ENCODE data around the gene SMCO4. TPM values are rescaled to one million over a fixed set of nuclear protein-coding genes. Genes with fewer than 3 reads are reported as not detected.

SMCO4 gene
- total RNA-seq, 1 experiment from 2014 or later = 9.3 TPM

DNA sequence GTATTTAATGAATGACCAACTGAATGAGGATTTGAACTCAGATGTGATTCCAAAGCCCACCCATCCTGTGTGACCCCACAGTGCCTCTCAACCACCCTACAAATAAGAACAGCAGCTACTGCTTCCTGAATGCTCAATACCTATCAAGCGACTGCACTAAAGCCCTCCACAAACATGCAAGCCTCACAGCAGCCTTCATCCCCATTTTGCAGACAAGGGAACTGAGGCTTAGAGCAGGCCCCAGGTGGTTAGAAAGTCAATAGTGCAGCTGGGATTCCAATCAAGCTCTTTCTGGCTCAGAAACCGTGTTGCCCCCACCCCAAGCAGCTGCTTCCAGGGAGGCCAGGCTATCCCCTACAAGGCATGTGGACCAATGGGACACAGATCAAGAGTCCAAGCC, 57.2 kb downstream of the SMCO4 start:
- ChIA-PET CTCF (no interaction called here), POLR2A (ENCODE audit: low non-redundant PET) (interaction anchor here (0.6 kb wide), 1 partner anchor 18 kb away, joined by 6 read pairs; no protein-coding TSS in a partner anchor)
- no peak overlapping the region for H3K4me3 ChIP-seq (ENCODE audit: low read depth, low read length, poor library complexity, severe bottlenecking)
- TF ChIP-seq, protein P1, sequence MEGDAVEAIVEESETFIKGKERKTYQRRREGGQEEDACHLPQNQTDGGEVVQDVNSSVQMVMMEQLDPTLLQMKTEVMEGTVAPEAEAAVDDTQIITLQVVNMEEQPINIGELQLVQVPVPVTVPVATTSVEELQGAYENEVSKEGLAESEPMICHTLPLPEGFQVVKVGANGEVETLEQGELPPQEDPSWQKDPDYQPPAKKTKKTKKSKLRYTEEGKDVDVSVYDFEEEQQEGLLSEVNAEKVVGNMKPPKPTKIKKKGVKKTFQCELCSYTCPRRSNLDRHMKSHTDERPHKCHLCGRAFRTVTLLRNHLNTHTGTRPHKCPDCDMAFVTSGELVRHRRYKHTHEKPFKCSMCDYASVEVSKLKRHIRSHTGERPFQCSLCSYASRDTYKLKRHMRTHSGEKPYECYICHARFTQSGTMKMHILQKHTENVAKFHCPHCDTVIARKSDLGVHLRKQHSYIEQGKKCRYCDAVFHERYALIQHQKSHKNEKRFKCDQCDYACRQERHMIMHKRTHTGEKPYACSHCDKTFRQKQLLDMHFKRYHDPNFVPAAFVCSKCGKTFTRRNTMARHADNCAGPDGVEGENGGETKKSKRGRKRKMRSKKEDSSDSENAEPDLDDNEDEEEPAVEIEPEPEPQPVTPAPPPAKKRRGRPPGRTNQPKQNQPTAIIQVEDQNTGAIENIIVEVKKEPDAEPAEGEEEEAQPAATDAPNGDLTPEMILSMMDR (conservative IDR thresholded peaks at IDR 0.05; ENCODE audit: low read depth, low read length) = no peak
- TF ChIP-seq EZH2 (IDR thresholded peaks at IDR 0.05; ENCODE audit: borderline replicate concordance, low read depth, low read length, poor library complexity, severe bottlenecking) = no peak
- no peaks in the 10 kb centered on the region for H3K27me3 ChIP-seq (replicated peaks; ENCODE audit: insufficient read depth, low read depth, low read length, poor library complexity)
- BruUV-seq (replicated peaks) = no TSS peak
- no peak for DNase-seq (ENCODE audit: low spot score)
- no peaks in the 10 kb centered on the region for H3K4me1 ChIP-seq (ENCODE audit: insufficient read depth, low read length, poor library complexity, severe bottlenecking)
- no peak overlapping the region for H3K27ac ChIP-seq (ENCODE audit: low read depth, low read length, poor library complexity, severe bottlenecking)
- intact Hi-C loops (cut with micrococcal nuclease; ENCODE audit: unreplicated experiment) = no loop called here
- no peaks in the 10 kb centered on the region for H3K9me3 ChIP-seq (ENCODE audit: low read depth, low read length, poor library complexity, severe bottlenecking)
- no peaks in the 10 kb centered on the region for H3K36me3 ChIP-seq (ENCODE audit: insufficient read depth, low read length, poor library complexity, severe bottlenecking)

GRCh38 chr11:93484716-93485115, 58.5 kb downstream of the SMCO4 start:
- no peak for DNase-seq (ENCODE audit: low spot score)
- TF ChIP-seq EZH2 (IDR thresholded peaks at IDR 0.05; ENCODE audit: borderline replicate concordance, low read depth, low read length, poor library complexity, severe bottlenecking) = no peak
- TF ChIP-seq, protein P1 (conservative IDR thresholded peaks at IDR 0.05; ENCODE audit: low read depth, low read length) = no peak
- ChIA-PET CTCF (no interaction called here), POLR2A (ENCODE audit: low non-redundant PET) (no interaction called here)
- Histone ChIP-seq H3K27me3 (replicated peaks; ENCODE audit: insufficient read depth, low read depth, low read length, poor library complexity) (no peaks in the 10 kb centered on the region), H3K4me1 (ENCODE audit: insufficient read depth, low read length, poor library complexity, severe bottlenecking) (no peaks in the 10 kb centered on the region), H3K9me3 (ENCODE audit: low read depth, low read length, poor library complexity, severe bottlenecking) (no peaks in the 10 kb centered on the region), H3K27ac (ENCODE audit: low read depth, low read length, poor library complexity, severe bottlenecking) (no peak overlapping the region), H3K4me3 (ENCODE audit: low read depth, low read length, poor library complexity, severe bottlenecking) (no peak overlapping the region), H3K36me3 (ENCODE audit: insufficient read depth, low read length, poor library complexity, severe bottlenecking) (no peaks in the 10 kb centered on the region)
- no TSS peak for BruUV-seq (replicated peaks)
- intact Hi-C loops (cut with micrococcal nuclease; ENCODE audit: unreplicated experiment) = no loop called here

- CTCF ChIA-PET = no interaction called here
- intact Hi-C loops (cut with micrococcal nuclease; ENCODE audit: unreplicated experiment) = no loop called here
- DNase-seq (ENCODE audit: low spot score) = no peak
- POLR2A ChIA-PET (ENCODE audit: low non-redundant PET) = no interaction called here
- TF ChIP-seq, protein P1 (conservative IDR thresholded peaks at IDR 0.05; ENCODE audit: low read depth, low read length) = no peak
- TF ChIP-seq EZH2 (IDR thresholded peaks at IDR 0.05; ENCODE audit: borderline replicate concordance, low read depth, low read length, poor library complexity, severe bottlenecking) = no peak
- H3K4me1 ChIP-seq (ENCODE audit: insufficient read depth, low read length, poor library complexity, severe bottlenecking) = no peaks in the 10 kb centered on the region
- no TSS peak for BruUV-seq (replicated peaks)
- H3K36me3 ChIP-seq (ENCODE audit: insufficient read depth, low read length, poor library complexity, severe bottlenecking) = no peaks in the 10 kb centered on the region
- H3K9me3 ChIP-seq (ENCODE audit: low read depth, low read length, poor library complexity, severe bottlenecking) = no peaks in the 10 kb centered on the region
- no peaks in the 10 kb centered on the region for H3K27me3 ChIP-seq (replicated peaks; ENCODE audit: insufficient read depth, low read depth, low read length, poor library complexity)
- no peak overlapping the region for H3K4me3 ChIP-seq (ENCODE audit: low read depth, low read length, poor library complexity, severe bottlenecking)
- H3K27ac ChIP-seq (ENCODE audit: low read depth, low read length, poor library complexity, severe bottlenecking) = no peak overlapping the region
Observed at GRCh38 chr11:93482556-93482955, 60.6 kb downstream of the SMCO4 start.
